ENCODE results near the gene TM4SF18.
A peak's percentile ranks its signal among the peaks of the same experiment; 100 is the strongest.

Gene TM4SF18

DNA sequence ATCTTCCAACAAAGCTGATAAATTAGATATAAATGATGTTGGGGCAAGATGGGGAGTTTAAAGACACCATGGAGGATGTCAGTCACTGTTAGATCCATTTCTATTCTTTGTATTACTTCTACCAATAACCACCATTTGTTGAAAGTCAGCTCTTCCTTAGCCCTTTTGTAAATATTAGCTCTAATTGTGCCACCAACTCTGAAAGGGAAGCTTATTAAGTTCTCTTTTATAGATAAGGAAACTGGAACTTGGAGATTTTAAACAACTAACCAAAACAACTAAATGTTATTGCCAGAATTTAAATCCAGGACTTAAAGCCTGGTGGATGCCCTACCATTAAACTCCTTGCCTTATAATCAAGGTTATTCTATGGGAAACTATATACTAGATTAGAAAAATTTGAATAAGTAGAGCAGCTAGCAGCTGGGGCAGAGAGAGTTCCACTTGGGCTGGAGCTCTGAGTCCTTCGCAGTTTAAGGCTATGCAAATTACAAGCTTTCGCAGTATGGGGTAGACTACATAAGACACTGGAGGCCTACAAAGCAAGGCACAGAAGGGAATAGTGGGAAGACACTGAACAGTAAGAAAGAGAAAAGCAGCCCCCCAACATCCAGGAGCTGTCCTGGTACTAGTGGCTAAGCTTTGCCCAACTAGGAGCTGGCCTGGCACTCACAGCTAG lies 52.6 kb downstream of the TM4SF18 start:
- no peak for DNase-seq

GRCh38 chr3:149278911-149279310 lies 54.5 kb downstream of the TM4SF18 start:
- DNase-seq: no peak

GRCh38 chr3:149277331-149277813 lies 56.1 kb downstream of the TM4SF18 start:
- DNase-seq: peak; percentile 49 to 65

DNA sequence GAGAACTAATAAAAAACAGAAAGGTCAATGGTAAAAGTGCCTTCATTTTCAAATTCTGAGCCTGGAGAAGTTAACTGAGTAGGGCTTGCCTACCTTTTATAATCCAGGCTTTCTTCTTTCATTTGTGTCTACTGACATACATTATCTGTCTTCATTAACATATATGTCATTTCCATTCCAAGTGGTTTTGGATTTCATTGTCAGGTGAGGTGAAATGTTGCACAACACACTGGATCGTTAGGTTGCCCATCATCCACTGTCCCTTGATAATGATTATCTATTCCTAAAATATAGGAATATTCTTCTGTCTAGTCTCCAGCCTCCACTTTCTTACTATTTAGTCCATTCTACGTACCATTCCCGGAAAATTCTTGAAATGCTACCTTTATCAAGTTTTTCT lies 56.8 kb downstream of the TM4SF18 start:
- no peak for DNase-seq

DNA sequence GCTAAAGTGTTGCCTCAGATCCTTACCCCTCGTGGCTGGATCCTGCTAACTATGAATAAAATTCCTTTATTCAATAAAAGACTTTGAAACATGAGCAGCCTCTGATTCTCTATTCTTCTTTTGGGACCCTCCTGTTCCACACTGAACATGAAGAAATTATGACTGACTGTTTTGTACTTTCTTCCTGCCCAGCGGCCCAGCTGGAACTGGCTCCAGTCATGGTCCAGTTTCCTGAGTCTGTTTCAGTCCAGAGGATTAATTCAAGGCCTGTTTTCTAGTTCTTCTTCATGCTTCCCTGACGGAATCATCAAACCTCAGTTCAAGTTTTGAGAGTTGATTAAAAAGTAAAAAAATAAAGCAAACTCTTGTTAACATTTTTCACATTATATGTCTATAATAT lies 59.2 kb downstream of the TM4SF18 start:
- DNase-seq: no peak

DNA sequence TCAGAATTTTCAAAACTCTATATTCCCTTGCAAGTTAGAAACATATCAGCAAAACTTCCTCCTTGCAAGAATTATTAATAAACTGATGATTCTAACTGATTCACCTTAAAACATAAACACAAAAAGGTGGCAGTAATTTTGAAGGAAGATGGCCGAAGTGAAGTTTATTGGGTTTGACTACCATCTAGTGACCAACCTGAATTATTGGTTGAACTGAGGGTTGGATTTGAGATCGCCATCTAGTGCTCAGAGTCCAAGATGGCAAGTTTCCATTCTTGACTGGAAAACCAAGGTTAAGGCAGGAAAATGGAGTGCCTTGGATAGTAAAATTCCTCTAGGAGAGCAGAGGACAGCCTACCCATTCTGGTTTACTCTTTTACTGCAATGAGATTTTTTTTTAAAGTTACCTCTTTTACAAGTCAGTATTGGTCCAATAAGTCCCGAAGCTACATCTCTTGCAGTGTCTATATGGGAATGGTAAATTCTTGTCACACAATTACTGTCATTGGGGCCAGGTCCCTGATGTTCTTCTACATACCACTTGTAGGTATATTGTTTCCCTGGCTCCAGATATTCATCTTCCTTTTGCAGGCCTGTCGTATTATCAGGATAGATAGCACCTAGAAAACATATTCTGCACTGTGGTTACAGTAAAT lies 60.2 kb downstream of the TM4SF18 start:
- peak; percentile 82 to 85 for DNase-seq

DNA sequence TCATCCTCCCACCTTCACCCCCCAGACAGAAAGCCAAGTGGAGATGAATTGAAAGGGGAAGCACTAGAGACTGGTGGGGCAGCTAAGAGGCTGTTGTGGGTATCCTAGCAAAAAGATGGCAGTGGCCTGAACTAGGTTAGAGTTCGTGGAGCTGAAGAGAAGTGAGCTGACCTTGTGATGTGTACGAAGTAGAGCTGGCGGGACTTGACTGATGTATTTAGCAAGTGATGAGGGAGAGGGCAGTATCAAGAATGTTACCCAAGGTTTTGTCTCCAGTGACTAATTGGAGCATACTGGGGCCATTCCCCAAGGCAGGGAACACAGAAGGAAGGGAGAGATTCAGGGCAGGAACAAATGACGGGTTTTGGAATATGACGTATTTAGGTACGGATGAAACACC lies 61.8 kb downstream of the TM4SF18 start:
- no peak for DNase-seq

DNA sequence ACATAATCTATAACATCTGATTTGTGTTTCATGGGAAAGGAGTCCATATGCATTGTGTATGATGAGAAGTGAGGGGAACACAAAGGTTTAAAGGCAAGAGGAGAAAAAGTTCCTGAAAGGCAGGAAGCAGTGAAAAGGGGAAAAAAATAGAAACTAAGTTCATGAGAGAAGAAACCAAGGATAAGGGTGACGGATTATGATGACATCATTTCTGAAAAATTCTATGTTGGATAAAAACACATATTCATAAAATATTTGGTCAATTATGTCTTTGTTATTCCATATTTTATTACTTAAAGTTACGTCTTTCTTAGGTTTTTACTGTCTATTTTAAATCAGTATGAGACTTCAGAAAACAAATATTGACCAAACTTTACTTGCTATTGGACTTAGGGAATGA lies 63.3 kb downstream of the TM4SF18 start:
- no peak for DNase-seq

GRCh38 chr3:149269687-149270086 lies 63.7 kb downstream of the TM4SF18 start:
- DNase-seq: no peak

Data from SHP77 (cell line).